ENCODE measurements around the gene SP140L.
A peak's percentile ranks its signal among the peaks of the same experiment; 100 is the strongest.
"Not testable (repeated sequence)": the region's sequence is repeated elsewhere in the genome, so short reads cannot be mapped to it uniquely, and the experiment has no call there.

Gene SP140L

DNA sequence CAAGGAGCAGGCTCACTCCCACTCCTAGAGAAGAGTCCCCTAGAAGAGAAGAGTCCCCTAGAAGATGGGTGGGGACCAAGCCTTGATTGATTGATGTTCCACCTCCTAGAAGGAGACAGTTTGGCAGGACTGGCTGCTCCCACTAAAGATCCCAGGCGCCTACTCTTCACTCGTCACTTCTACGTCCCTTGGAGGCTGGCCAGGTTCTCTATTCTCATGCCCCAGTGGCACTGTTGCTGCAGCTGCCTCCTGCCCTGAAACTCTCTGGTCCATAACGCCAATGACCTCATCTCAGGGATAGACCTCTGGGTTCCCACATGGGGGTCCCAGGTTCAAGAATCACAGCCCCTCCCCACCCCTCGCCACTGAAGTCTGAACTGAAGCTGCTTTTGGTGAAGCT is 2.5 kb upstream of the SP140L start:
- no peak for DNase-seq

DNA sequence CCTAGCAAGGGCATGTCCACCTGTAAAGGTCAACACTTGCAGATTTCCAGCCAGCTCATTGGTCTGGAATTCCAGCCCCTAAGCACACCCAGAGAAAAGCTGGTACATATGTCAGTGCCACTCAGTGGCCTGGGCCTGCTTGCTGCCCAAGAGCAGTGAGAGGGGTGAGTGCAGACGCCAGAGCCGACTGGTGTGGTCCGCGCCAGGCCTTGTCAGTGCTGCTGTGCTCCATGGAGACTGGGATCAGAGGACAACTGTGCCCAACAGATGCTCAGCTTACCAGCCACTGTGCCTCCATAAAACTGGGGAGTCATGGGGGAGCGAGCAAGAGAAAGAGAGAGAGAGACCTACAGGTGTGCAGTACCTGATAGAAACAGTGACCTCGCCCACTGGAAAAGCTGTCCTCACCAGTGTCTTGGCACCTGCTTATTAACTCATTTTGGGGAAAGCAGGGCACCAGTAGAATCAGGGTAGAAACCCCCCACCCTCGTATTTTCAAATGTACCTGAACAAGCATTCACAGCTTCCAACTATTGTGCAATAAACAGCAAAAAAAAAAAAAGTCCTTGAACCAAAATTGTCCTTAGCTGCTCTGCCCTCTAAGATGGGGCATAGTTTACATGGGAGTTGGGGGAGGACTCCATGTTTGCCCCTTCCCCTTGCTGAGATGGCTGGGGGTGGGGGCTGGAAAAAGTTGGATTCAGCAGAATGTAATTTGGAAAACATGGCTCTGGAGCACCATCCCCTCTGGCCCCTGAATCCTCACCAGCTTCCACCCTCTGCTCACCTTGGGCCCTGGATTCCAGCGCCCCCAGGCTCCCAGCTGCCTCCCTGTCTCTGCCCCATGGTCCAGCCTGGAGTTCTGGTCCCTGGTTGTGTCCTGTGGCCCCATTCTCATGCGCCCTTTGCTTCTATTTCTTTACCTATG is 1.4 kb upstream of the SP140L start:
- DNase-seq, result no peak

DNA sequence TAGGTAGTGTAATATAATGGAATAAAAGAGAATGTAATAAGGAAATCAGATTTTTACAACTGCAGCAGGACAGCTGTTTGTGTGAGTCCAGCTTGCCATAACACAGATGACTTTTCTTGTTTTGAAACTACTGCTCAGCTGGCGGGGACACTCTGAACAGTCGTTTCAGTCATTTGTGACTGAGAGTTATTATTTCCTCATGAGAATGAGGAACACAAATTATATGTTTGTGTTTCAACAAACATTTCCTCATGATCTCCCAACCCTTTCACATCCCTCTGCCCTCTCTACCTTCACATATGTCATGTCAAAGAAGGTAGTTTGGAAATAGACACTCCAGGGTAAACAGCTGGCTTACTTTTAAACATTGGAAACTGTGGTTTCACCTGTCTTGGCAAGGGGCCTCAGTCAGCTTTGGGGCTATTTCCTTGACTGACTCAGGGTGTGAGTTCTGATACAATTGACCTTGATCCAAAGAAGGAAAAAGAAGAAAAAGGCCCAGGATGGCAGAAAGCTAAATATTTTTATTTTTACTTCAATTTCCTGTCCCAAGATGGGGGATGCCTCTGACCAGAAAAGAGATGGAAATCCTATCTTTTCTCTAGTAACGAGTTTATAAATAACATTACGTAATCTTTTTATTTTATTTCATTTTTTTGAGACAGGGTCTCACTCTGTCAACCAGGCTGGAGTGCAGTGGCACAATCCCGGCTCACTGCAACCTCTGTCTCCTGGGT is 593 bp downstream of the SP140L start:
- peak; percentile 83 for DNase-seq

DNA sequence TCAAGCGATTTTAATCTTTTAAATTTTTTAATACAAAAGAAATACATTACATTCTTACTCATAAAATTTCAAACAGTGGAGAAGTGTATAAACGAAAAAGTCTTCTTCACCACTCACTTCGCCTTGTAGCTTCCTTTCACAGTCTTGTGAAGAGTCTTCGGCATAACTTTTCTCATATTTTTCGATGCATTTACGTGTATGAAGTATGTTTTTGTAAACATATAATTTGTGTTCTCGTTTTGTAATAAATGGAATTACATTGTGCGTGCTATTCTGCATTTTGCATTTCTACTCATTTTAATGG is 1.1 kb downstream of the SP140L start:
- no peak for DNase-seq

DNA sequence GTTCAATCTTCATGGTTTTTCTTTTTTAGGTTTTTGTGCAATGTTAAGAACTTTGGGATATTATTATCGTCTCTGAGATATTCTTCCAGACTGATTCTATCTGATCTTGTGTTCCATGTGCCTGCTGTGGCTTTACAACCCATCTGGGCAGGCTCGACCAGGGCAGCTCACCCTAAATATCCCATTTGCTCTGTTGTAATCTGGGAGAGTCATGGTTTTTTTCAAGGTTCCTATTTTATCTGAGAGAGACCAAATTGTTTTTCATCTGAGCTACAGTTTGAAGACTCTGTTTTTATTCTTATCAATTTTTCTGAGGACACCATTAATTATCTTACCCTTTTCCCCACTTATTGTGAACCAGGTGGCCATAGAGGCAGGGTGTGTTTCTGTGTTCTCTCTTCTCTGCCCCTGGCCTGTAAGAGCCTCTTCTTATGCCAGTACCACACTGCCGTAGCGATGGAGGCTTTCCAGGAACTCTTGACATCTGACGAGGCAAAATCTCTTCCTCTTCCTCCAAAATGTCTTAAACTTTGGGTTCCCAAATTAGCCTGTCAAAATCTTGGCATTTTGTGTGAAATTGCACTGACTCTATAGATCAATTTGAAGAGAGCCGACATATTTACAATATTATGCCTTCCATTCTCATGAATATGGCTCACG is 3.1 kb downstream of the SP140L start:
- peak; percentile 32 for DNase-seq

DNA sequence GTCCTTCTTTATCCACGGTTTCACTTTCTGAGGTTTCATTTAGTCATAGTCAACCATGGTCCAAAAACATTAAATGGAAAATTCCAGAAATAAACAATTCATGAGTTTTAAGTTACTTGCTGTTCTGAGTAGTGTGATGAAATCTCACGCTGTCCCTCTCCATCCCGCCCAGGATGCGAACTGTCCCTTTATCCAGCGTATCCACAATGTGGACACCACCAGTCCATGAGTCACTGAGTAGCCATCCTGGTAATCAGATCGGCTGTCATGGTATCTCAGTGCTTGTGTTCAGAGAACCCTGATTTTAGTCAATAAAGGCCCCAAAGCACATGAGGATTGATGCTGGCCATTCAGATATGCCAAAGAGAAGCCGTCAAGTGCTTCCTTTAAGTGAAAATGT is 3.7 kb downstream of the SP140L start:
- DNase-seq, result peak; percentile 48

DNA sequence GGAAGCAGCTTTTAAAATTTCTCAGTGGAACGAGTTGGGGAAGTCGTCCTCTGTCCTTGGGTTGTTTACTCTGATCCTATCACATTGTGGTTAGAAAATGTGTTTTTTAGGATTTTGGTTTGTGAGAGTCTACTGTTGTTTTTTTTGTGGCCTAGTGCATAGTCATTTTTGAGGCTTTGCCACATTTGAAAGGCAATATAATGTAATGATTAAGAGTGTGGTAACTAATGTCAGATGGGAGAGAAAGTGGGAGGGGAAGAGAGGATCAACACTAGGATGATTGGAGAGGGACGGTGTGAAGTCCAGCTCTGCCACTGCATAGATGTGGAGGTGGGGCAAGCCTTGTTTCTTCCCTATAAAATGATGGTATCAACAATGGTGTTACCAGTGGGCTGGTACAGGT is 8.5 kb downstream of the SP140L start:
- no peak for DNase-seq

DNA sequence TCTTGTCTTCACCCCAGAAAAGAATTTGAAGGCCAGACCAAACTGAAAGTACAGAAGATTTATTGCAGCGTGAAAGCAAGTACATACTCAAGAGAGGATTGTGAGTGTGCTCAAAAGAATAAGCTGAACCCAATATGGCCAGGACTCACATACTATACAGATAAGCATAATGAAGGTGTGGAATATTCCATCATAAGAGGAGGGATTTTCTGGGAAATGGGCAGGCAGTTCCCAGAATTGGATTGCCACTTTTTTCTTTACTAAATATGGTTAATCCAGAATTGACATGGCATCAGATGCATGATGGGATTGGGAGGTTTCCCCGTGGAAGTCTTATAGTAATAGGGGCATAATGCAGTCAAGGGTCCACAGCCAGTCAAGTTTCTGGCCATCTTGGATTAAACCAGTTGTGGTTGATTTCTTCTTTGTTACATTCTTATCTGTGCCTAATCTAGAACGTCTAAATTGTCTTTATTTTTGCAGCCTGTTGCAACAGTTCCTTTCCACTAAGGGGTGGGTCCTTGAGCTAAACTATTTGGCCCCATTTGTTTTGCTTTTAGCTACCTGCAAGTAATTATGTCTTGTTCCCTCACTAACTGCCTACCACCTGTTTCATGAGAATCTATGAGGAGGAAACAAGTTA is 9.0 kb downstream of the SP140L start:
- DNase-seq, result no peak

DNA sequence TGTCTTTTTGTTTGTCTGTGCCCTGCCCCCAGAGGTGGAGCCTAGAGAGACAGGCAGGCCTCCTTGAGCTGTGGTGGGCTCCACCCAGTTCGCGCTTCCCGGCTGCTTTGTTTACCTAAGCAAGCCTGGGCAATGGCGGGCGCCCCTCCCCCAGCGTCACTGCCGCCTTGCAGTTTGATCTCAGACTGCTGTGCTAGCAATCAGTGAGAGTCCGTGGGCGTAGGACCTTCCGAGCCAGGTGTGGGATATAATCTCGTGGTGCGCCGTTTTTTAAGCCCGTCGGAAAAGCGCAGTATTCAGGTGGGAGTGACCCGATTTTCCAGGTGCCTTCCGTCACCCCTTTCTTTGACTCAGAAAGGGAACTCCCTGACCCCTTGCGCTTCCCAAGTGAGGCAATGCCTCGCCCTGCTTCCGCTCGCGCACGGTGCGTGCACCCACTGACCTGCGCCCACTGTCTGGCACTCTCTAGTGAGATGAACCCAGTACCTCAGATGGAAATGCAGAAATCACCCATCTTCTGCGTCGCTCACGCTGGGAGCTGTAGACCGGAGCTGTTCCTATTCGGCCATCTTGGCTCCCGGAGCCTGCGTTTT is 15.0 kb downstream of the SP140L start:
- DNase-seq, result not testable (repeated sequence)

DNA sequence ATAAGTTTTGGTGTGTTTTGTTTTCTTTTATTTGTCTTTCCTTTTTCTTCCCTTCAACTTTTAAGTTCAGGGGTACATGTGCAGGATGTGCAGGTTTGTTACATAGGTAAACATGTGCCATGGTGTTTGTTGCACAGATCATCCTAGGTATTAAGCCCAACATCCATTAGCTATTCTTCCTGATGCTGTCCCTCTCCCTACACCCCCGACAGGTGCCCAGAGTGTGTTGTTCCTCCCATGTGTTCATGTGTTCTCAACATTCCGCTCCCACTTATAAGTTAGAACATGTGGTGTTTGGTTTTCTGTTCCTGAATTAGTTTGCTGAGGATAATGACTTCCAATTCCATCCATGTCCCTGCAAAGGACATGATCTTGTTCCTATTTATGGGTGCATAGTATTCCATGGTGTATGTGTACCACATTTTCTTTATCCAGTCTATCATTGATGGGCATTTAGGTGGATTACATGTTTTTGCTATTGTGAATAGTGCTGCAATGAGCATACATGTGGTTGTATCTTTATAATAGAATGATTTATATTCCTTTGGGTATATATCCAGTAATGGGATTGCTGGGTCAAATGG is 16.1 kb downstream of the SP140L start:
- DNase-seq, result not testable (repeated sequence)

DNA sequence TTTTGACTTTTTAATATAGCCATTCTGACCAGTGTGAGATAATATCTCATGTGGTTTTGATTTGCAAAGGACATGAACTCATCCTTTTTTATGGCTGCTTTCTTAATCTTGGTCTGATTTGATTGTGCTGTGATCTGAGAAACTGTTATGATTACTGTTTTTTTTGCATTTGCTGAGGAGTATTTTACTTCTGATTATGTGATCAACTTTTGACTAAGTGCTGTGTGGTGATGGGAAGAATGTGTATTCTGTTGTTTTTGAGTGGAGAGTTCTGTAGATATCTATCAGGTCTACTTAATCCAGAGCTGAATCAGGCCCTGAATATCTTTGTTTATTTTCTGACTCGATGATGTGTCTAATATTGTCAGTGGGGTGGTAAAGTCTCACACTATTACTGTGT is 16.8 kb downstream of the SP140L start:
- no peak for DNase-seq

DNA sequence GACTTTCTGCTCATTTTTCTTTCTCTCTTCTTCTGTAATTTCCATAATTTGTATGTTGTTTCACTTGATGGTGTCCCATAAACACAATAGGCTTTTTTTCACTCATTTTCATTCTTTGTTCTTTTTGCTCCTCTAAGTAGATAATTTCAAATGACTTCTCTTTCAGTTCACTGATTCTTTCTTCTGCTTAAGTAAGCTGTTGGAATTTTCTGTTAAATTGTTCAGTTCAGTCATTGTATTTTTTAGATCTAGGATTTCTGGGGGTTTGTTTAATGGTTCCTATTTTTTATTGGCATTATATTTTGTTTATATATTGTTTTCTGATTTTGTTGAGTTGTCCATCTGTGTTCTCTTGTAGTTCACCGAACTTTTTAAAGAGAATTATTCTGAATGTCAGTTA is 19.5 kb downstream of the SP140L start:
- no peak for DNase-seq

DNA sequence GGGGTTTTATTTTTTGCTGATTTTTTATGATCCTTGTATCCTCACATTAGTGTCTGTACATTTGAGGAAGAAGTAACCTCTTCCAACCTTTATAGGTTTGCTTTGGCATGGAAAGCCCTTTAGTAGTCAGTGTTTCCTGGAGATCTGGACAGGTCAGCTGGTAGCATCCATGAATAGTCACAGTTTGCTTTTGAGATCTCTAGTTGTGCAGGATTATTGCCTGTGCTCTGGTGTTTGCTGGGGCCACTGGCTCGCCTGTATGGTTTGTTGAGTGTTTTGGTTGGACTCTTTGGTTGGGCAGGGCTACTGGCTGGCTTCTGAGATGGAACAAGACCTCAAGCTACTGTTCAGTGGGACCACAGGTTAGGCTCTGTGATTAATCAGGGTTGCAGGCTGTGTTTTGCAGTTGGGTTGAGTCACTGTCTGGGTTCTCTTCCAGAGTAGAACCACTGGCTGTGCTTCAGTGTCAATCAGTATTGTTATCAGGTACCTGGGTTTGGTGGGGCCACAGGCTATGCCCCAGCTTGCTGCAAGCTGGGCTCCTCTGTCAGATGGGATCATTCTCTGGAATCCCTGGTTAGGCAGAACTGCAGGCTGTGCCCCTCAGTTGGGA is 20.0 kb downstream of the SP140L start:
- DNase-seq, result no peak

DNA sequence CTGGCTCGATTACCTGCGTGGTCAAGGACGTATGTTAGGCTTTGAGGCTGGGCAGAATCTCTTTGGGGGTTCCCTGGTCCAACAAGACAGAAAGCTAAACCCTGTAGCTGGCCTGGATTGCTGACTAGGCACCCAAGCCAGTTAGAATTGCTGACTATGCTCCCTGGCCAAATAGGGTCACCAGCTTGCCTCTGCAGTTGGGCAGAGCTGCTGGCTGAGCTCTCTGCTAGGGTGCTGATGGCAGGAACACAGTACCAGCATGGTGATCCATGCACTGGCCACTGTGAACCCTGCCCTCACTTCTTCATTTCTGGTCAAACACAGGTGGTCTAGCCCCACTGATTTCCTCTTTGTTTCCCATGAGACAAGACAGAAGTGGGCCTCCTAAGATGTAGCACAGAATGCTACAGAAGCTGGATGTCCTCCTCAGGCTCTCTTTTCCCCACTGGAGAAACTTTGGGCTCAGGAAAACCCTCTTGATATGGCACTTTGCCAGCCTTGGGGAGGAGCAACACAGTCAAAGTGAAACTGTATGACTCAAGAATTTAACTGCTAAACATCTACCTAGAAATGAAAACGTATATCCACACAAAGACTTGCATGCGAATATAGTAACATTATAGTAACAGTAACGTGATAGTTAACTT is 20.8 kb downstream of the SP140L start:
- peak; percentile 50 for DNase-seq

DNA sequence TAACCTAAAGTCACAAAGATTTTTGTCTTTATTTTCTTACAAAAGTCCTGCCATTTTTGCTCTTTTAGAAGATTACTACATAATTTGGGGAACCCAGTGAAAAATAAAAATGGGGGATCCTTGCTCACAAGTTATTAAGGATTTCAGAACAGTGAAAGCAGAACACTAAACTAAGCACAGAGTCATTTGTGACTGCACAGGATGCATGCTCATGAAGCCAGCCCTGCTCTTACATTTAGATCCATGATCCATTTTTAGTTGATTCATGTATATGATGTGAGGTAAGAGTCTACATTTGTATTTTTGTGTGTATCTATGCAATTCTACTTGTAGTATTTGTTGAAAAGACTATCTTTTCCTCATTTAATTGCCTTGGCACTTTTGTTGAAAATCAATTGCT is 21.8 kb downstream of the SP140L start:
- no peak for DNase-seq

DNA sequence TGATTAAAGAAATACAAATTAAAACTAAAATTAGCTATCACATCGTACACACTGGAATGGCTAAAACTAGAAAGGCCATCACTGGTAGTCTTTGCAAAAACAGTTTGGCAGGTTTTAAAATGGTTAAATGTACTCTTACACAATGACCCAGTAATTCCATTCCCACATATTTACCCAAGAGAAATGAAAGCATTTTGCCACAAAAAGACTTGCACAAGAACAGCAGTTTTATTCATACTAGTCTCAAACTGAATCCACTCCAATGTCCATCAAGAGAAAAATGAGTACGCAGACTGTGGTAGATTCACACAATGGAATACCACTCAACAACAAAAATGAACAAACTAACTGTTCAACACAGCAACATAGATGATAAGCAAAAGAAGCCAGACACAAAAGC is 29.1 kb downstream of the SP140L start:
- DNase-seq, result peak; percentile 22

DNA sequence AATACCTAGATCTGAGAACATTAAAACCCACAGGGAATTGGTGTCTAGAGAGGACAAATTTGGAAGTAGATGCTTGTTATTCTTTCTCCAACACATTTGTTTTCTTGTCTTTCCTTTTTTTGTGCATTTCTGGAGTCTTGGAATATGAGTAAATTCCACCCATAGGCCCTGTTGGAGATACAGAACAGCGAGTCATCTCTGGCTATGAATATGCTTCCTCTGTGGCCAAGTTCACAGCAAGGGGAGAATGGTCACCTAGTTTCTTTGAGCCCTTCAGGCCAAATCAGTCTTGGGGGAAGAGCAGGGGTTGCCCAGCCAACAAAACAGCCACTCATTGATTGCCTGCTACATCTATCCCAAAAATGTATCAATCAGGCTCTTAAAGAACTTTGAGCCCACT is 31.3 kb downstream of the SP140L start:
- DNase-seq, result no peak

DNA sequence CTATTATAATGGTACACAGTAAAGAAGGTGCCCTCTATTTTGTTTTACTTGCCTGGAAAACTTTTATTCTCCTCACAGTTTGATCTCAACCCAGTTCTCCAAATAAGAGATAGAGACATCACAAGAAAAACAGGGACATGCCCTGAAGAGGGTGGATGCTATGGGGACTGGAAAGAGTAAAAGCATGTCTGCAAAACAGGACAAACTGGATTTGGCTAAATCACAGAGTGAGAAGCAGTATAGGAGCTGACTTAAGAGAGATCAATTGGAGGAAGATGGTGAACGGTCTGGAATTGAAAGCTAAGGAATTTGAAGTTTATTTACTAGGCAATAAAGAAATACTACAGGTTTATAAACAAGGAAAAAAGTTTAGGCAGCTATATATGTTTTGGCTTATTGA is 33.0 kb downstream of the SP140L start:
- DNase-seq, result no peak

DNA sequence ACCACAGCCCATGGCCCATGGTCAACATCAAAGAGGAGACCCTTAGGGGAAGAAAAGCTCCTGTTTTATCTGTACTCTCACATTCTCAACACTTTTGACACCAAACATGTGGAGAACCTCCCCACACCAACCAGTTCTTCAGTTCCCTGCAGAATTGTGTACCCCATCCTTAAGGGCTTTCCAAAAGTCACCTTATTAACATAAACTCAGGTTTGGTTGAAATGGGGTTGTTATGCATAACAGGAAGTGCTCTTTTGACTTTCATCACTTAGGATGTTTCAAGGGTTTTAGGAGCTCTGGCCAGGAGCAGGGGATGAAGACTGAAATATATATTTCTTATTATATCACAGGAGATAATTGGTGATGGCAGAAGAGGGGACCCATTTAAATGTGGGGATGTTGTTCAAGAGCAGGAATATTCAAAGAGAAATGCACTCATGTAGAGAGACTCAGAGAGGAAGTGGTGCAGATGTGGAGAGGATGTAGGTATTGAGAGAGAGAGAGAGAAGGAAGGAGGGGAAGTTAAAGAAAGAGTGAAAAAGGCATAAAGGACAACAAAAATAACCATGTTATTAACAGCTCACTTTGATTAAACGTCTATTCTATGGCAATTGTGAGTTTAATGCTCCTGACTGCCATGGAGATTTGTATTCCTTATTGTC is 35.2 kb downstream of the SP140L start:
- no peak for DNase-seq

DNA sequence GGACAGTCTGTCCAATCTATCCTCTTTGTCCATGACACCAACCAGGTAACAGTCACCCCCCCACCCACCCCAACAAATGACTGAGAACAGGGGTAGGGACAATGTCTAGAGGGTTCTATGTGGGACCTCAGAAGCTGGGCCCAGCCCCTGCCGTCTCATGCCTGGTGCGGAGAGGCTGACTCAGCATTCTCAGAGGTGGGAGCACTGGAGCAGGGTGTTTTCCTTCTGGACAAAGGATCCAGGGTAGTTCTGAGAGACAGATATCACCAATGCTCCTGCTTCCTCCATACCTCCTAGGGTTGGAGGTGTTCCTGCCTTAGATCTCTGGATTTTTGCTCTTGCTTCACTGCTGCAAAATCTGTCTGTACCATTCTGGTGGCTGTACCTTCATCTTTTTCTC is 55.1 kb downstream of the SP140L start:
- no peak for DNase-seq

DNA sequence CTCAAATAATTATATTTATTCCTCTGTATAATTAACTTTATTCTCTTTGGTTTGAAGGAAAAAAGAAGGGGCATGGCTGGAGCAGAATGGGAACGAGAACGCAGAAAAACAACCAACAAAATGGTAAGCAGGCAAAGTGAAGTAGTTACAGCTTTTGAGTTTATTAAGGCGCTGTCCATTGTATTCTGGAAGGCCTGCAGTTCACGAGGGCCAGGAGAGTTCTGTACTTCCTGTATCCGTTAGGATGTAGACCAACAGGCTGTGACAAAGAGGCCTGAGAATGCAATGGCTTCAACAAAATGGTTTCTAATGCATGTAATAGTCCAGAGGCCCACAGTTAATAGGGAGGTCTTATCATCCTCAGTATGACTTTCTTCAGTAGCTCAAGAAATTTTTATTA is 56.5 kb downstream of the SP140L start:
- DNase-seq, result no peak

Measured in suppressor macrophage treated with lipopolysaccharide for 4 hours (primary cell).